GM12874 (cell line): ENCODE data around the gene WFDC9.

Source experiments
- CTCF ChIP-seq: IDR thresholded peaks from 2 replicates; pipeline ENCODE4 v1.5.1; 2011; ENCODE audit warnings: low read depth, mild to moderate bottlenecking, control low read depth, low read length, moderate library complexity; ENCODE audit not compliant: insufficient read depth

Gene WFDC9

DNA sequence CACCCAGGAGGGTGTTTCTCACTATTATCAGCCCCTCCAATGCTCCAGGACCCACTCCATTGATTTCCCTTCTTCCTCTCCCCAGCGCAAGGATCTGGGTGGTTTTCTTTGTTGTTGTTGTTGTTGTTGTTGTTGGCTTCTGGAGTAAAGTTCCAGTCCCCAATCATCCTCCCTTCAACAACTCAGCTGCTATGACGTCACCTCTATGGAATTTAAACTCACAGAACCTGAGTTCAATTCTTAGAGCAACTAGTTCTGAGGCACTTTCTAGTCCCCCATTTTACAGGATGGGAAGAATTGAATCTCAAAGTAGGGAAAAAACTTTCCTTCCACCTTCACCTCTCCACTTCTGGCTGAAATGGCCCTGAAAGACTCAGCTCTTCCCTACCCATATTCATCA, 42.3 kb downstream of the WFDC9 start:
- no peak for TF ChIP-seq CTCF

DNA sequence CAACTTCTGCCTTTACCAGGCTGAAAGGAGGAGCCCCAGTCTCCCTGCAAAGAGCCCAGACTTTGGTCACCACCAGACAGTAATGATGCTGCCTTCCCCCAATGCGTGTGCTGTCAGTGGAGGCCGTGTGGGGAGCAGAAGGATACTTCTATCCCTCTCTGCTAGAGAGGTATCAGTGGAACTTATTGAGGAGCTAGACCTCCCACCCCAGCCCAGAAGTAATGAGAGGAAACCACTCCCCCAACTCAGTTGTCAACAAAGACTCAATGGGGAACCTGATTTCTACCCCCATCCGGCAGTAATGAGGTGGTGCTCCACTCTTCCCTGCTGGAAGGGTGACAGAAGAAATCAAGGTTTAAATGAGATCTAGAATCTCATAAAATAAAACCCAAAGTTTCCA, 47.6 kb downstream of the WFDC9 start:
- no peak for TF ChIP-seq CTCF

- no peak for TF ChIP-seq CTCF
Observed at GRCh38 chr20:45581702-45582101, 49.4 kb downstream of the WFDC9 start.

DNA sequence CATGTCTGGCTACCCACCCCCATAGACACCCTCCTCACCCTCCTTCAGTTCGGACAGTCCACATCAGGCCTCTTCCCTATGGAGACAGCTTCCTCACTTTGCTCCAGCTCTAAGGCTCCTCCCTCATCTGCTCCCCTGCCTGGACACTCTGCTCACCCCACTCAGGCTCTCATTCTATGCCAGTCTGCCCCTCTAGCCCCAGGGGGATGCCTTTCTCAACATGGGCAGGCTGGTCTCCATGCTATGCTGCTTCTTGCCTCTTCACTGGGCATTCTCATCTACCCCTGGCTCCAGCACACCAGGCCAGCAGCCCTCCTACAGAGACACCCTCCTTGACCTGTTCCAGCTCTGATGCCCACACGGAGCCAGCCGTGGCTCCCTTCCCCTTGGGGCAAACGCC, 51.9 kb downstream of the WFDC9 start, which contains the start of gene WFDC8:
Gene WFDC8 (minus strand): TSS at position 101 of the 400 bp plus-strand sequence. CDS start 37 bp downstream, at position 64.
- TF ChIP-seq CTCF: no peak

- no peak for TF ChIP-seq CTCF
Observed at GRCh38 chr20:45578231-45578630, 52.9 kb downstream of the WFDC9 start.

GRCh38 chr20:45576995-45577394, 54.1 kb downstream of the WFDC9 start:
- TF ChIP-seq CTCF: no peak

- no peak for TF ChIP-seq CTCF
Observed at GRCh38 chr20:45575931-45576330, 55.2 kb downstream of the WFDC9 start.
